Endothelial cell of umbilical vein (primary cell): ENCODE results near the gene SEC11C. TPM values are rescaled to one million over a fixed set of nuclear protein-coding genes. Genes with fewer than 3 reads are reported as not detected.
A peak's percentile ranks its signal among the peaks of the same experiment; 100 is the strongest.

Source experiments
- BruUV-seq: library from RNA; stranded (reverse); fragments of 400-500 nt; replicated peaks from 2 replicates; lab custom pipeline; 2021; lab: Mats Ljungman, UMichigan
- CTCF ChIA-PET: fragments of 300-600, 350-600 bp; sonication (Branson Sonifier 250); formaldehyde crosslinking; loops from one replicate; lab custom pipeline; 2021; ENCODE audit warnings: antibody characterized with exemption, inconsistent platforms; lab: Charles Lee
- POLR2A ChIA-PET: fragments of 300-600, 350-600 bp; sonication (Branson Sonifier 250); formaldehyde crosslinking; loops from one replicate; lab custom pipeline; 2021; ENCODE audit warnings: antibody characterized with exemption, inconsistent platforms; lab: Charles Lee
- DNase-seq: peaks from one replicate; pipeline ENCODE4 v3.0.0-alpha.2; 2011; ENCODE audit warnings: low read depth, low spot score
- FAIRE-seq: peaks from 2 replicates; lab custom pipeline; 2011; peaks lifted over from hg19 to GRCh38; lab: Jason Lieb, UNC
- H2AFZ ChIP-seq: 2 replicates; pipeline ENCODE4 v1.6.0; 2012; ENCODE audit warnings: low read depth, low read length, control low read depth, inconsistent platforms
- H3K27ac ChIP-seq: 2 replicates; pipeline ENCODE4 v1.5.1; 2011; ENCODE audit warnings: low read depth, mild to moderate bottlenecking, control low read depth, low read length, moderate library complexity; ENCODE audit not compliant: insufficient read depth
- H3K27me3 ChIP-seq, 2 experiments: 2 replicates each; pipeline versions ENCODE4 v1.6.0 to v1.6.1; 2011; ENCODE audit warnings: low read length in 2 of 2, mixed read lengths in 1 of 2; ENCODE audit not compliant: control insufficient read depth in 2 of 2, insufficient read depth in 2 of 2
- H3K36me3 ChIP-seq, 2 experiments: 2 replicates in 1 of 2; 3 replicates in 1 of 2; pipeline ENCODE4 v1.5.1; 2011; ENCODE audit warnings: low read length in 2 of 2, mild to moderate bottlenecking in 1 of 2, moderate library complexity in 1 of 2; ENCODE audit not compliant: control insufficient read depth in 2 of 2, insufficient read depth in 2 of 2; ENCODE audit errors: extremely low read depth in 1 of 2
- H3K4me1 ChIP-seq: 3 replicates; pipeline ENCODE4 v1.5.1; 2011; ENCODE audit warnings: mild to moderate bottlenecking, low read length; ENCODE audit not compliant: control insufficient read depth, insufficient read depth; ENCODE audit errors: extremely low read depth
- H3K4me2 ChIP-seq: 2 replicates; pipeline ENCODE4 v1.6.1; 2011; ENCODE audit warnings: low read length, control low read depth, mixed read lengths; ENCODE audit not compliant: insufficient read depth
- H3K4me3 ChIP-seq, 3 experiments: fragments of 200-600 bp in 1 of 3; sonication (generic), shearing (Covaris generic) in 1 of 3; replicated peaks in 1 of 3; 2 replicates each; pipeline ENCODE4 v1.5.1; 2011 to 2016; ENCODE audit warnings: control low read depth in 3 of 3, low read length in 3 of 3, mild to moderate bottlenecking in 2 of 3, inconsistent platforms in 1 of 3, low read depth in 1 of 3, moderate library complexity in 1 of 3; ENCODE audit not compliant: insufficient read depth in 1 of 3
- H3K79me2 ChIP-seq: 2 replicates; pipeline ENCODE4 v1.6.0; 2012; ENCODE audit warnings: low read length, inconsistent platforms; ENCODE audit not compliant: control insufficient read depth, insufficient read depth
- H3K9ac ChIP-seq: replicated peaks from 2 replicates; pipeline ENCODE3; 2011; ENCODE audit warnings: low read length, control low read depth; ENCODE audit not compliant: insufficient read depth; ENCODE audit errors: extremely low read depth
- H3K9me1 ChIP-seq: replicated peaks from 3 replicates; pipeline ENCODE4 v1.6.0; 2011; ENCODE audit warnings: mild to moderate bottlenecking, low read length; ENCODE audit not compliant: control insufficient read depth, insufficient read depth; ENCODE audit errors: extremely low read depth
- H3K9me3 ChIP-seq: replicated peaks from 2 replicates; pipeline ENCODE4 v1.5.1; 2012; ENCODE audit warnings: low read length, inconsistent platforms; ENCODE audit not compliant: control insufficient read depth, insufficient read depth
- H4K20me1 ChIP-seq: replicated peaks from 2 replicates; pipeline ENCODE3; 2011; ENCODE audit warnings: mild to moderate bottlenecking, low read length; ENCODE audit not compliant: control insufficient read depth, insufficient read depth; ENCODE audit errors: extremely low read depth
- EZH2 ChIP-seq: IDR thresholded peaks from 2 replicates; pipeline ENCODE4 v1.6.1; 2012; ENCODE audit warnings: borderline replicate concordance, low read depth, mild to moderate bottlenecking, moderate library complexity, low read length, inconsistent platforms; ENCODE audit not compliant: severe bottlenecking
- FOS ChIP-seq: IDR thresholded peaks from 2 replicates; pipeline ENCODE4 v1.6.1; 2011; ENCODE audit warnings: mild to moderate bottlenecking, low read length, moderate library complexity, borderline replicate concordance; ENCODE audit not compliant: insufficient read depth
- GATA2 ChIP-seq: IDR thresholded peaks from 2 replicates; pipeline ENCODE4 v1.7.0; 2011; ENCODE audit warnings: low read depth, mild to moderate bottlenecking, moderate library complexity, mixed read lengths, low read length; ENCODE audit not compliant: insufficient read length, insufficient read depth
- JUN ChIP-seq: IDR thresholded peaks from 2 replicates; pipeline ENCODE4 v1.6.1; 2011; ENCODE audit warnings: borderline replicate concordance, low read depth; ENCODE audit not compliant: insufficient read length, insufficient read depth
- MYC ChIP-seq: IDR thresholded peaks from one replicate; pipeline ENCODE4 v1.6.1; 2011; ENCODE audit warnings: mild to moderate bottlenecking, low read depth, low read length
- POLR2A ChIP-seq: IDR thresholded peaks from 2 replicates; pipeline ENCODE4 v1.6.1; 2012; ENCODE audit warnings: low read depth, mild to moderate bottlenecking, control low read depth, low read length
- POLR2AphosphoS5 ChIP-seq: IDR thresholded peaks from 2 replicates; pipeline ENCODE4 v1.6.1; 2012; ENCODE audit warnings: low read depth, mild to moderate bottlenecking, control low read depth, low read length, moderate library complexity; ENCODE audit not compliant: insufficient read depth
- dilution Hi-C: fragments of 300-500 bp; cut with MboI; formaldehyde crosslinking; loops from one replicate; pipeline ENCODE4 v1.15.0; 2019; ENCODE audit warnings: low sequenced_read_pairs; ENCODE audit not compliant: extremely low pct_ligation_motif_present
- intact Hi-C: fragments of 100-400 bp; cut with micrococcal nuclease; formaldehyde crosslinking; loops from one replicate; pipeline ENCODE4 v1.10.0; 2022
- polyA plus RNA-seq, 4 experiments: library from polyadenylated mRNA; depleted of rRNA in 3 of 4; stranded (reverse) in 3 of 4; unstranded in 1 of 4; fragments of >200 nt; gene quantifications; 2 replicates each; pipeline versions ENCODE4 v1.2.1 to v1.2.3, GENCODE V29; 2011 to 2012; ENCODE audit warnings: missing spikeins in 1 of 4
- total RNA-seq: library from RNA; stranded (reverse); gene quantifications from 2 replicates; pipeline ENCODE4 v1.2.3, GENCODE V29; 2021
- TF ChIP-seq, protein P1 (sequence below), 2 donors: IDR thresholded peaks; 1 replicate in 1 of 2; 2 replicates in 1 of 2; pipeline ENCODE4 v1.5.1; 2011; ENCODE audit warnings: low read length in 2 of 2, mild to moderate bottlenecking in 2 of 2, moderate library complexity in 2 of 2, control low read depth in 1 of 2, inconsistent platforms in 1 of 2, low read depth in 1 of 2; ENCODE audit not compliant: insufficient read depth in 1 of 2; ENCODE audit errors: extremely low read depth in 1 of 2
- TF ChIP-seq, protein P2 (sequence below): IDR thresholded peaks from 2 replicates; pipeline ENCODE4 v1.6.1; 2011; ENCODE audit not compliant: insufficient read depth, insufficient read length

Gene SEC11C
- total and polyA plus RNA-seq, 2 donors (not counting 3 experiments of a cell fraction or from before 2014, with no cell fraction given) = 16.3 to 29.8 TPM

DNA sequence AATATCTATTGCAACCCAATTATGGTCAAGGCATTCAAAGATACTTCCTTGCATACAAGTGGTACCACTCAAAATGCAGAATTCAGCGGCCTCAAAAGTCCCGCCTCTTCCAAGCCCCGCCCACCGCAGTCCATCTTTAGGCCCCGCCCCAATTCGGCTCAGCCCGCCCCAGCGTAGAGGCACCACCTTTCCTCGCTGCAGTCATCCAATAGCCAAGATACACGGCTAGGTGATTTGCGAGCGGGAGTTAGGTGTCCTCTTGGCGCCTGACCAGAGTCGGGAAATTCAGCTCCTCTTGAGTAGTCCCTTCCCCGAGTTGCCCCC is 431 bp upstream of the SEC11C start:
- CTCF ChIA-PET = interaction anchor here (1.5 to 1.8 kb wide), 2 partner anchors 55 to 263 kb away, joined by 5 to 6 read pairs; no protein-coding TSS in a partner anchor
- peak overlapping the region; percentile 39 to 79 (median 50) for H3K4me3 ChIP-seq
- H4K20me1 ChIP-seq = no peaks in the 10 kb centered on the region
- peak overlapping the region; percentile 74 for H3K9ac ChIP-seq
- no peaks in the 10 kb centered on the region for H3K9me1 ChIP-seq
- peak overlapping the region; percentile 64 for H3K4me2 ChIP-seq
- peak; percentile 98 for FAIRE-seq
- POLR2A ChIA-PET = no interaction called here
- peak overlapping the region; percentile 85 for H2AFZ ChIP-seq
- no peaks in the 10 kb centered on the region for H3K79me2 ChIP-seq
- peaks cover 1 to 8% of the 10 kb centered on the region in 2 experiments for H3K27me3 ChIP-seq
- intact Hi-C loops (loop anchor here (2.0 kb wide), 1 partner anchor 220 kb away; the partner anchor contains the start of gene LMAN1), dilution Hi-C loops (no loop called here)
- BruUV-seq = no TSS peak
- no peaks in the 10 kb centered on the region for H3K9me3 ChIP-seq
- DNase-seq = no peak
- peaks cover 5% of the 10 kb centered on the region for H3K4me1 ChIP-seq
- peak overlapping the region; percentile 67 for H3K27ac ChIP-seq
- TF ChIP-seq POLR2A = no peak
- no peak for TF ChIP-seq FOS
- TF ChIP-seq, protein P1, sequence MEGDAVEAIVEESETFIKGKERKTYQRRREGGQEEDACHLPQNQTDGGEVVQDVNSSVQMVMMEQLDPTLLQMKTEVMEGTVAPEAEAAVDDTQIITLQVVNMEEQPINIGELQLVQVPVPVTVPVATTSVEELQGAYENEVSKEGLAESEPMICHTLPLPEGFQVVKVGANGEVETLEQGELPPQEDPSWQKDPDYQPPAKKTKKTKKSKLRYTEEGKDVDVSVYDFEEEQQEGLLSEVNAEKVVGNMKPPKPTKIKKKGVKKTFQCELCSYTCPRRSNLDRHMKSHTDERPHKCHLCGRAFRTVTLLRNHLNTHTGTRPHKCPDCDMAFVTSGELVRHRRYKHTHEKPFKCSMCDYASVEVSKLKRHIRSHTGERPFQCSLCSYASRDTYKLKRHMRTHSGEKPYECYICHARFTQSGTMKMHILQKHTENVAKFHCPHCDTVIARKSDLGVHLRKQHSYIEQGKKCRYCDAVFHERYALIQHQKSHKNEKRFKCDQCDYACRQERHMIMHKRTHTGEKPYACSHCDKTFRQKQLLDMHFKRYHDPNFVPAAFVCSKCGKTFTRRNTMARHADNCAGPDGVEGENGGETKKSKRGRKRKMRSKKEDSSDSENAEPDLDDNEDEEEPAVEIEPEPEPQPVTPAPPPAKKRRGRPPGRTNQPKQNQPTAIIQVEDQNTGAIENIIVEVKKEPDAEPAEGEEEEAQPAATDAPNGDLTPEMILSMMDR (IDR thresholded peaks at IDR 0.05; ENCODE audit: extremely low read depth in 1 of 2, insufficient read depth in 1 of 2, low read depth in 1 of 2, low read length in 2 of 2) = no peak
- TF ChIP-seq EZH2 = no peak
- no peaks in the 10 kb centered on the region for H3K36me3 ChIP-seq

DNA sequence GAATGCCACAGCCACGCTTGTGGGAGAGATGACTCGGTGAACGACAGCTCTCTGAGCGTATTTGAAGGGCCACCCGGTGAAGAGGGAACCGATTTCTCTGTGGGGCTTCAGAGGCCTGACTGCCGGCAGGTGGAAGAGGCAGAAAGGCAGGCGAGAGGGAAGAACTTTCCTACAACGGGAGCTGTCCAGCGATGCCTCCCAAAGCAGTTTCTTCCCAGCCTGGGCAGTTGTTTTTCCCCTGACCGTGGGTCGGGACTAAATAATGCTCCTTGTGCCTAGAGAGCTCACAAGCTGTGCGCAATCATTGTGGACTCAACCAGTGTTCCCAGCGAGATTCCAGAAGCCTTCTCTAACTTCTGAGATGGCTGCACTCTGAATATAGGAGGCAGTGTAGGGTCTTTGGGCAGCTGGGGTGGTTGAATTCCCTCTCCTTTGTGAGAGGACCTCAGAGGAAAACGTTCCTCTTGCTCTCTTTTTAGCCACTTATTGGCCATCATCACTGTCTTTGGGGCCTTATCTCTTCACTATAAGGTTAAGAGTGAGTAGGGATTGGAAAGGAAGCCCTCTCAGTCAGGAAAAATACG is 710 bp downstream of the SEC11C start:
- Histone ChIP-seq H3K4me1 (peaks cover 5% of the 10 kb centered on the region), H3K4me2 (peak overlapping the region; percentile 49), H3K9me1 (no peaks in the 10 kb centered on the region), H3K36me3 (no peaks in the 10 kb centered on the region), H2AFZ (peak overlapping the region; percentile 55), H3K9ac (peak overlapping the region; percentile 74), H3K9me3 (no peaks in the 10 kb centered on the region), H3K27ac (no peak overlapping the region), H3K79me2 (no peaks in the 10 kb centered on the region), H4K20me1 (no peaks in the 10 kb centered on the region), H3K4me3 (peak overlapping the region; percentile 39 to 79 (median 50)), H3K27me3 (peaks cover 0 to 8% of the 10 kb centered on the region in 2 experiments)
- TF ChIP-seq POLR2AphosphoS5 (no peak), MYC (no peak), GATA2 (no peak), FOS (no peak), EZH2 (no peak), POLR2A (no peak), JUN (no peak)
- TF ChIP-seq, protein P2, sequence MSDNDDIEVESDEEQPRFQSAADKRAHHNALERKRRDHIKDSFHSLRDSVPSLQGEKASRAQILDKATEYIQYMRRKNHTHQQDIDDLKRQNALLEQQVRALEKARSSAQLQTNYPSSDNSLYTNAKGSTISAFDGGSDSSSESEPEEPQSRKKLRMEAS = no peak
- TF ChIP-seq, protein P1 (IDR thresholded peaks at IDR 0.05; ENCODE audit: extremely low read depth in 1 of 2, insufficient read depth in 1 of 2, low read depth in 1 of 2, low read length in 2 of 2) = no peak
- ChIA-PET POLR2A (no interaction called here), CTCF (interaction anchor here (0.7 to 1.9 kb wide), 5 partner anchors 12 to 376 kb away, joined by 3 to 6 read pairs (median 5); no protein-coding TSS in a partner anchor)
- peak; percentile 42 for DNase-seq
- dilution Hi-C loops (no loop called here), intact Hi-C loops (no loop called here)
- TSS peak; percentile 27 for BruUV-seq
- peak; percentile 53 for FAIRE-seq
